Hepatocyte (in vitro differentiated cells): Measurements from ENCODE around the gene GTF2IRD2.
"Not testable (repeated sequence)": the region's sequence is repeated elsewhere in the genome, so short reads cannot be mapped to it uniquely, and the experiment has no call there.

Experiments used
- CTCF ChIP-seq: fragments of 200-600 bp; sonication (generic); IDR thresholded peaks from 2 replicates; pipeline ENCODE4 v1.5.1; 2016; ENCODE audit warnings: antibody characterized with exemption, mild to moderate bottlenecking; ENCODE audit not compliant: poor library complexity
- EZH2 ChIP-seq: fragments of 200-600 bp; sonication (generic); IDR thresholded peaks from 2 replicates; pipeline ENCODE4 v1.6.1; 2016; ENCODE audit warnings: antibody characterized with exemption, mild to moderate bottlenecking, borderline replicate concordance

- not testable (repeated sequence) for TF ChIP-seq CTCF, EZH2
Measured at GRCh38 chr7:74773760-74774750, 77.3 kb downstream of the GTF2IRD2 start, which contains the start of gene NCF1.
